Measurements from ENCODE around the gene COBL. TPM values are rescaled to one million over a fixed set of nuclear protein-coding genes. Genes with fewer than 3 reads are reported as not detected.

Gene COBL
- total RNA-seq, 2 donors from 2014 or later: 27.5 to 28.3 TPM

DNA sequence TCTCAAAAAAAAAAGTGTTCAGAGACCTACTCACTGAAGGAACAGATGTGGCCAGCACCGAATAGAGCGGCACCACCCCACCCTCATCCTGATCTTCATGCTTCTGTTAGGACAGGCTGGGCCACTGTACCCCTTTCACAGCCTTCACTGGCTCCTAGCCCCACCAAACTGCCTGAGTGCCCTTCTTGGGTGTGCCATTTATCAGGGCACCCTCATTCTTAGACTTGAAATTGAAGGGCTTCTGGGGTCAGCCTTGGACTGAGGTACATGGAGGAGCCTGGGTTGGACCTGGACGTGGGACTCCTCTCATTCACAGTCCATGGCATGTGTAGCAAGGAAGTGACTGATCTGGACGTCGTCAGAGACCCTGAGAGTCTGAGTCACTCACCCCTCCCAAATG lies 190.3 kb downstream of the COBL start:
- Histone ChIP-seq H3K4me3 (ENCODE audit: low read length) (no peak overlapping the region), H3K36me3 (ENCODE audit: control insufficient read depth, insufficient read depth, low read length) (no peaks in the 10 kb centered on the region), H3K9ac (ENCODE audit: extremely low read depth, low read length, poor library complexity, severe bottlenecking) (no peak overlapping the region), H3K9me3 (ENCODE audit: control insufficient read depth, low read length) (no peaks in the 10 kb centered on the region), H3K4me1 (ENCODE audit: control insufficient read depth, insufficient read depth, low read length) (peaks cover 14% of the 10 kb centered on the region), H3K27ac (ENCODE audit: low read depth, low read length) (no peak overlapping the region), H3K27me3 (ENCODE audit: control insufficient read depth, insufficient read depth, low read length, poor library complexity, severe bottlenecking) (no peaks in the 10 kb centered on the region)
- no peaks in the 10 kb centered on the region for H3K36me3 Mint-ChIP-seq (ENCODE audit: low read depth)
- peaks cover 39% of the 10 kb centered on the region for H3K4me1 Mint-ChIP-seq
- no peak overlapping the region for H3K4me3 Mint-ChIP-seq
- no peak overlapping the region for H3K27ac Mint-ChIP-seq
- no peaks in the 10 kb centered on the region for H3K27me3 Mint-ChIP-seq (ENCODE audit: insufficient read depth)
- DNase-seq: peak; percentile 13
- TF ChIP-seq, protein P1, sequence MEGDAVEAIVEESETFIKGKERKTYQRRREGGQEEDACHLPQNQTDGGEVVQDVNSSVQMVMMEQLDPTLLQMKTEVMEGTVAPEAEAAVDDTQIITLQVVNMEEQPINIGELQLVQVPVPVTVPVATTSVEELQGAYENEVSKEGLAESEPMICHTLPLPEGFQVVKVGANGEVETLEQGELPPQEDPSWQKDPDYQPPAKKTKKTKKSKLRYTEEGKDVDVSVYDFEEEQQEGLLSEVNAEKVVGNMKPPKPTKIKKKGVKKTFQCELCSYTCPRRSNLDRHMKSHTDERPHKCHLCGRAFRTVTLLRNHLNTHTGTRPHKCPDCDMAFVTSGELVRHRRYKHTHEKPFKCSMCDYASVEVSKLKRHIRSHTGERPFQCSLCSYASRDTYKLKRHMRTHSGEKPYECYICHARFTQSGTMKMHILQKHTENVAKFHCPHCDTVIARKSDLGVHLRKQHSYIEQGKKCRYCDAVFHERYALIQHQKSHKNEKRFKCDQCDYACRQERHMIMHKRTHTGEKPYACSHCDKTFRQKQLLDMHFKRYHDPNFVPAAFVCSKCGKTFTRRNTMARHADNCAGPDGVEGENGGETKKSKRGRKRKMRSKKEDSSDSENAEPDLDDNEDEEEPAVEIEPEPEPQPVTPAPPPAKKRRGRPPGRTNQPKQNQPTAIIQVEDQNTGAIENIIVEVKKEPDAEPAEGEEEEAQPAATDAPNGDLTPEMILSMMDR (conservative IDR thresholded peaks at IDR 0.05): no peak
- WGBS, 2 experiments (ENCODE audit: insufficient coverage in 1 of 2, insufficient read length in 1 of 2): 93 to 100% methylated on average over 2 to 5 of the region's 5 CpGs
- no peaks in the 10 kb centered on the region for H3K9me3 Mint-ChIP-seq

- TF ChIP-seq, protein P1 (conservative IDR thresholded peaks at IDR 0.05): no peak
- H3K36me3 Mint-ChIP-seq (ENCODE audit: low read depth): no peaks in the 10 kb centered on the region
- H3K27me3 Mint-ChIP-seq (ENCODE audit: insufficient read depth): no peaks in the 10 kb centered on the region
- Histone ChIP-seq H3K4me1 (ENCODE audit: control insufficient read depth, insufficient read depth, low read length) (peaks cover 5% of the 10 kb centered on the region), H3K36me3 (ENCODE audit: control insufficient read depth, insufficient read depth, low read length) (no peaks in the 10 kb centered on the region), H3K27ac (ENCODE audit: low read depth, low read length) (no peak overlapping the region), H3K27me3 (ENCODE audit: control insufficient read depth, insufficient read depth, low read length, poor library complexity, severe bottlenecking) (no peaks in the 10 kb centered on the region), H3K4me3 (ENCODE audit: low read length) (no peak overlapping the region), H3K9me3 (ENCODE audit: control insufficient read depth, low read length) (no peaks in the 10 kb centered on the region), H3K9ac (ENCODE audit: extremely low read depth, low read length, poor library complexity, severe bottlenecking) (no peak overlapping the region)
- H3K4me3 Mint-ChIP-seq: no peak overlapping the region
- 84% methylated on average over 4 of the region's 4 CpGs for WGBS, 2 experiments (ENCODE audit: insufficient coverage in 1 of 2, insufficient read length in 1 of 2)
- H3K27ac Mint-ChIP-seq: peak overlapping the region; percentile 33
- no peaks in the 10 kb centered on the region for H3K9me3 Mint-ChIP-seq
- no peak for DNase-seq
- H3K4me1 Mint-ChIP-seq: peaks cover 28% of the 10 kb centered on the region
These were observed 192.3 kb downstream of the COBL start for GRCh38 chr7:51124321-51124720.

DNA sequence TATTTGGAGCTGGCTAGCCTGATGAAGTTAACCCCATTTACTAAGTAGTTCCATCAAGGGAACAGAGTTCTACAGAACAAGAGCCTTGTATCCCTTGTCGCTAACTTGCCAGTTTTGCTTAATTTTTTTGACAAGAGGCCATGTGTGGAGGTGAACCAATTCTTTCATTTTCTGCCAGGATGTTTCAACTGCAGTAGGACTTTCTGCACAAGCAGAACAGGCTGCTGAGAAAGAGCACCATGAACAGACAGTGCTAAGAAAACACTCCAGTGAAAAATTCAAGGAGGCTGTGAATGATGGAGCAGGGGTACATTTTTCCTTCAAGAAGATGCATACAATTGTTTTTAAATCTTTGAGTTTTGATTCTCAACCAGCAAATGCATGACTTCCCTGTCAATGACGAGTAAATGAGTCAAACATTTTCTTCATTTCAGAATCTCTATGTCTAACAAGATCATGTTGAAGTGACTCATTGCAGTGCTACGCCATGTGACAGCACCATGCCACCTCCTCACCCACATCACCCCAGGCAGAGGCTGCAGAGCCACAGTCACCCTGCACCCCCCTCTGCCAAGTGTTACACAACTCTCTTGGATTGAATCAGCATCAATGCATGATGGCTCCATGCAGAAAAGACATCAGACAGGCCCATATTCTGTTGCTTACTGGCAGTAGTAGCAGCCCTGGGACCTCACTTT lies 193.1 kb downstream of the COBL start:
- Histone ChIP-seq H3K9me3 (ENCODE audit: control insufficient read depth, low read length) (no peaks in the 10 kb centered on the region), H3K4me1 (ENCODE audit: control insufficient read depth, insufficient read depth, low read length) (peaks cover 5% of the 10 kb centered on the region), H3K36me3 (ENCODE audit: control insufficient read depth, insufficient read depth, low read length) (no peaks in the 10 kb centered on the region), H3K27me3 (ENCODE audit: control insufficient read depth, insufficient read depth, low read length, poor library complexity, severe bottlenecking) (no peaks in the 10 kb centered on the region), H3K9ac (ENCODE audit: extremely low read depth, low read length, poor library complexity, severe bottlenecking) (no peak overlapping the region), H3K4me3 (ENCODE audit: low read length) (no peak overlapping the region), H3K27ac (ENCODE audit: low read depth, low read length) (no peak overlapping the region)
- no peaks in the 10 kb centered on the region for H3K27me3 Mint-ChIP-seq (ENCODE audit: insufficient read depth)
- 94 to 100% methylated on average over 2 to 3 of the region's 3 CpGs for WGBS, 2 experiments (ENCODE audit: insufficient coverage in 1 of 2, insufficient read length in 1 of 2)
- TF ChIP-seq, protein P1 (conservative IDR thresholded peaks at IDR 0.05): no peak
- no peak overlapping the region for H3K27ac Mint-ChIP-seq
- no peaks in the 10 kb centered on the region for H3K36me3 Mint-ChIP-seq (ENCODE audit: low read depth)
- peaks cover 25% of the 10 kb centered on the region for H3K4me1 Mint-ChIP-seq
- DNase-seq: no peak
- no peak overlapping the region for H3K4me3 Mint-ChIP-seq
- H3K9me3 Mint-ChIP-seq: no peaks in the 10 kb centered on the region
